Measurements from ENCODE around the gene EMB.
"Not testable (repeated sequence)": the region's sequence is repeated elsewhere in the genome, so short reads cannot be mapped to it uniquely, and the experiment has no call there.

Gene EMB

DNA sequence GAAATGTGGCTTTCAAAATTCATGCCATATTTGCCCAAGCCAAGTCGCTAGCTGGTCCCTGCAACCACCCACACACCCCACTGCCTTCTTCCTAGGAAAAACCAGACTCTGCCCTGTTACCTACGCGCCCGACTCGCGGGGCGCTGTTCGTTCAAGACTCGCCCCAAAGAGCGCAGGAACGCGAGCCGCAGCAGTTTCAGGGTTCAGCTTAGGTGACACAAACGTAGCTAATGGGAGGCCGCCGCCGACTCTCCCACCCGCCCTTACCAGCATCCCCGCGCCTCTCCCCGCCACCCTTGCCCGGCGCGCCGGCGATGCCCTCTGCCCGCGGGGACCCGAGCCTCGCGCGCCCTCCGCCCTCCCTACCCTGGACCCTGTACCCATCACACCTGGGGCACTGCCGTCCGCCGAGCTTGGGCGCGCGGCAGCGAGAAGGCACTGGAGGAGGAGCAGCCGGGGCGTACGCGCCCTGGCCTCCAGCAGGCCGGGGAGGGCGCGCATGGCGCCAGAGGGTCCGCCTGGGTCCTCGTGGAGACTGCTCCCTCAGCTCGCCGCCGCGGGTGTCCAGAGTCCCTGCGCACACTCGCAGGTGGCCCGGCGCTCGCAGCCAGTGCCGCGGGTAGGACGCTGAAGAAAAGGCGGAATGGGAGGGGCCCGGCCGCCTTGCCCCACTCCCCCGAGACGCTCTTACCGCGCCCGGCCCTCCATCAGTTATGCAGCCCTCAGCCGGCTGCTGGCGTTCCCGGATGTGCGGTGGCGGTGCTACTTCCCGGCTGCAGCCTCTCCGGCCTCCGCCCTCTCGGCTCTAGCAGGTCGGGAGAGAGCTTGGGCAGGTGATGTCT, at the start of gene EMB:
EMB (minus strand) TSS at position 638 of the 842 bp plus-strand sequence; CDS start at position 501, 137 bp downstream.
- DNase-seq (ENCODE audit: low read depth), result peak; percentile 71

DNA sequence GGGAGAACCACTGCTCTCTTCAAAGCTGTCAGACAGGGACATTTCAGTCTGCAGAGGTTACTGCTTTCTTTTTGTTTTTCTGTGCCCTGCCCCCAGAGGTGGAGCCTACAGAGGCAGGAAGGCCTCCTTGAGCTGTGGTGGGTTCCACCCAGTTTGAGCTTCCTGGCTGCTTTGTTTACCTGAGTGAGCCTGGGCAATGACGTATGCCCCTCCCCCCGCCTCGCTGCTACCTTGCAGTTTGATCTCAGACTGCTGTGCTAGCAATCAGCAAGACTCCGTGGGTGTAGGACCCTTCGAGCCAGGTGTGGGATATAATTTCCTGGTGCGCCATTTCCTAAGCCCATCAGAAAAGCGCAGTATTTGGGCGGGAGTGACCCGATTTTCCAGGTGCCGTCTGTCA, 48.4 kb upstream of the EMB start:
- not testable (repeated sequence) for DNase-seq (ENCODE audit: low read depth)

- DNase-seq (ENCODE audit: low read depth), result not testable (repeated sequence)
These were observed 37.7 kb upstream of the EMB start for GRCh38 chr5:50478790-50479189.

GRCh38 chr5:50476549-50476948, 35.5 kb upstream of the EMB start:
- DNase-seq (ENCODE audit: low read depth), result no peak

DNA sequence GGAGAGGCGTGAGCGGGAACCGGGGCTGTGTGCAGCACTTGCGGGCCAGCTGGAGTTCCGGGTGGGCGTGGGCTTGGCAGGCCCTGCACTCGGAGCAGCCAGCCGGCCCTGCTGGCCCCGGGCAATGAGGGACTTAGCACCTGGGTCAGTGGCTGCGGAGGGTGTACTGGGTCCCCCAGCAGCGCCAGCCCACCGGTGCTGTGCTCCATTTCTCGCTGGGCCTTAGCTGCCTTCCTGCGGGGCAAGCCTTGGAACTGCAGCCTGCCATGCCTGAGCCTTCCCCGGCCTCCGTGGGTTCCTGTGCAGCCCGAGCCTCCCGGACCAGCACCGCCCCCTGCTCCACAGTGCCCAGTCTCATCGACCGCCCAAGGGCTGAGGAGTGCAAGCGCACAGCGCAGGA, 23.9 kb upstream of the EMB start:
- not testable (repeated sequence) for DNase-seq (ENCODE audit: low read depth)

GRCh38 chr5:50463726-50464125, 22.6 kb upstream of the EMB start:
- DNase-seq (ENCODE audit: low read depth), result no peak

GRCh38 chr5:50463047-50463446, 22.0 kb upstream of the EMB start:
- no peak for DNase-seq (ENCODE audit: low read depth)

DNA sequence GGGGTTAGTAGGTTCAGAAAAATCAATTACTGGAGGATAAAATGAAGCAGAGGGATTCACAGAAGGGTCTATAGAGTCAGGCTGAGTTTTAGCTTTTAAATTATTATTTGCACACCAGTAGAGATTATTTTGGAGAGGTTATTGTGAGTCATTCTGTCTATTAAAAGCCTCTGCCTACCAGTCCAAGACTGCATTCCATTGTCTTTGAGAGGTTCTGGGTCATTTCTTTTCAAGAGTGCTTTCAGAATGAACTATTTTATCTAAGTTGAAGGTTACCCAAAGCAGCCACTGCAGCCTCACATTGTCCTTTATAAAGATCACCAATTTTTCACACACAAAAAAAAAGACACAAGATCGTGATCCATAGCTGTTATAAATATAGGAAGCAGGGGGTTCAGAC, 21.5 kb upstream of the EMB start:
- not testable (repeated sequence) for DNase-seq (ENCODE audit: low read depth)

DNA sequence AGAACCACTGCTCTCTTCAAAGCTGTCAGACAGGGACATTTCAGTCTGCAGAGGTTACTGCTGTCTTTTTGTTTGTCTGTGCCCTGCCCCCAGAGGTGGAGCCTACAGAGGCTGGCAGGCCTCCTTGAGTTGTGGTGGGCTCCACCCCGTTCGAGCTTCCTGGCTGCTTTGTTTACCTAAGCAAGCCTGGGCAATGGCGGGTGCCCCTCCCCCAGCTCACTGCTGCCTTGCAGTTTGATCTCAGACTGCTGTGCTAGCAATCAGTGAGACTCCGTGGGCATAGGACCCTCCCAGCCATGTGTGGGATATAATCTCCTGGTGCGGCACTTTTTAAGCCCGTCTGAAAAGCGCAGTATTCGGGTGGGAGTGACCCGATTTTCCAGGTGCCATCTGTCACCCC, 17.3 kb upstream of the EMB start:
- not testable (repeated sequence) for DNase-seq (ENCODE audit: low read depth)

DNA sequence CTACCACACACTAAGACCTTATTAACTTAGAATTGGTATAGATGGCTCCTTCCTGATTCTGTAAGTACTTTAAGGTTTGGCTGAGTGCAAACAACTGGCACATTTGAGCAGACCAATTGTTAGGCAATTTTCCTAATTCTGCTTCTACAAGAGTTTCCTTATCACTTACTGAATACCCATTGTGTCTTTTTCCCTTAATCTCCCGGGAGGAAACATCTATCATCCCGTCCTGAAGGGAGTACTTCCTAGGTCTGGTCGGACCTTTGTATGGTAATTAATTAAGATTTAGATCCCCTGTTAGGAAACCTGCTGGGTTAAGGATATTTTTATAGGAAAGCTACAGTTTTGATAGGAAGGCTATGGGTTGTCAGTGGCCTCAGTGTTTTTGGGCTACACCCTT, 8.2 kb upstream of the EMB start:
- DNase-seq (ENCODE audit: low read depth), result not testable (repeated sequence)

- no peak for DNase-seq (ENCODE audit: low read depth)
These were observed 6.9 kb upstream of the EMB start for GRCh38 chr5:50447941-50448340.

GRCh38 chr5:50447228-50447627, 6.1 kb upstream of the EMB start:
- no peak for DNase-seq (ENCODE audit: low read depth)

DNA sequence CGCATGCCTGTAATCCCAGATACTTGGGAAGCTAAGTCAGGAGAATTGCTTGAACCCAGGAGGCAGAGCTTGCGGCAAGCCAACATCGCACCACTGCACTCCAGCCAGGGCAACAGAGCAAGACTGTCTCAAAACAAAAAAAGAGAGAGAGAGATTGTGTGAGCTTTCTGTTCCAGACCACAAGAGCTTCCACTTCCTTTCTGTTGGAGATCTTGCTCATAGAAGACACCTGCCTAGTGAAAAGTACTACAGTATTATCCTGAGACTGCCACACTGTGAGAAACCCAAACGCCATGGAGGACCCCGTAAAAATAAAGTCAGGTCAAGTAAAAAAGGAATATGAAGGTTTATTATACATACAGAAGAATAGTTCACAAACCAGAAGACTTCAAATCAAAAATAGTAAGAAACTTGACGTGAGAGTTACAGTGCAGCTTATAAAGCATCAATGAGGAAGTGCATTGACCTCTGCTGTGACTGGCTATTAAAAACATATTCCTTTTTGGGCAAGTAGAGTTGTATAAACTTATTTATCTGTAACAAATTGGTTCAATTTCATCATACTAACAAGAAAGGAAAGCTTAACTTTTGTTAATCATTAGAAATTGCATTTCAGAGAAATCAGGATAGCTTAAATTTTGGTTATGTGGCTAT, 4.3 kb upstream of the EMB start:
- DNase-seq (ENCODE audit: low read depth), result no peak

DNA sequence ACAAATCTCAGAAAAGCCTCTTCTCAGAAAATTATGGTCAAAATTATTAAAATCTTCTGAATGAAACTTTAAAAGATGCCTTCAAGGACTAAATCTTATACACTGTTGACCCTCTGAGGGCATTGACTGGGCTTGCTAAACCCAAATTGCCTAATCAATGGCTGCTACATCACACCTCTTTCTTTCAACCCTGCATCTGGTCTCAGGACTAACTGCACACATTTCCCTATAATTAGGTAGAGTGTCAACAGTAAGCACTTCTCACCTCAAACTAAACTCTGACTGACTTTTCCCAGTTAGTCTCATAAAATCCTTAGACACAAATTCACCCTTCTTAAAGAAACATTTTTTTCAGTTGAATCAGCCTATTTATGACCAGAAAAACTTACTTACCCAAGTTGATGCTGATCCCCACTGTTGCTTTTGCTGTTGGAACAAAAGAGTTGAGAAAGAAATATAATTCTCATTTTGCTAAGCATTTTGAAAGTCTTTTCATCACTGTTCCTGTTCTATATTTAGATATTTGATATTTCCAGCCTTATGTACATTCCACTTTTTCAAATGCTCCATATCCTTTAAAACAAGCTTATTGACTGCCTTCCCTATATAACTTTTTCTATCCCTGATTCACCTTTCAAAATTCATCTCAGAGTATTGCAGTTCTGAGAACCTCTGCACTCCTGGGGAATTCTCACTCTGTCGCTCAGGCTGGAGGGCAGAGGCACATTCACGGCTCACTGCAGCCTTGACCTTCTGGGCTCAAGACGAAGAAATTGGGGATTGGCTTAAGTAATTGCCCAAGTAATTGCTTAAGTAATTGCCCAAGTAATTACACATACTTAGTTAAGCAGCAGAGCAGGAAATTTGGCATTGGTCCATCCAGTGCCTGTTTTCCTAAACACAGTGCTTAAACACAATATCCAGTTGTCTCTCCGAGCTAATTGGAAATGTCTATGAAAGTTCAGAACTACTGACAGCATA, 1.8 kb upstream of the EMB start:
- DNase-seq (ENCODE audit: low read depth), result not testable (repeated sequence)

GRCh38 chr5:50441493-50441955, 436 bp upstream of the EMB start:
- no peak for DNase-seq (ENCODE audit: low read depth)

DNA sequence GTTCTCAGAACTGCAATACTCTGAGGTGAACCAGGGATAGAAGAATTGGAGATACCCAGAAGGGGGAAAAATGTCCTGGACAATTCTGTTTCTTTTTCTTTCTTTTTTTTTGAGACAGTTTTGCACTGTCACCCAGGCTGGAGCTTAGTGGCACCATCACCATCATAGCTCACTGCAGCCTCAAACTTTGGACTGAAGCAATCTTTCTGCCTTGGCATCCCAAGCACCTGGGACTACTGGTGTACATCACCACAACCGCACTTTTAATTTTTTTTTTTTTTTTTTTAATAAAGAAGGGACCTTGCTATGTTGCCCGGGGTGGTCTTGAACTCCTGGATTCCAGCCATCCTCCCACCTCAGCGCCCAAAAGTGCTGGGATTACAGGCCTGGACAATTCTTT, 1.9 kb downstream of the EMB start:
- DNase-seq (ENCODE audit: low read depth), result no peak

- not testable (repeated sequence) for DNase-seq (ENCODE audit: low read depth)
These were observed 3.0 kb downstream of the EMB start for GRCh38 chr5:50438060-50438459.

- no peak for DNase-seq (ENCODE audit: low read depth)
These were observed 5.9 kb downstream of the EMB start for GRCh38 chr5:50435168-50435567.

DNA sequence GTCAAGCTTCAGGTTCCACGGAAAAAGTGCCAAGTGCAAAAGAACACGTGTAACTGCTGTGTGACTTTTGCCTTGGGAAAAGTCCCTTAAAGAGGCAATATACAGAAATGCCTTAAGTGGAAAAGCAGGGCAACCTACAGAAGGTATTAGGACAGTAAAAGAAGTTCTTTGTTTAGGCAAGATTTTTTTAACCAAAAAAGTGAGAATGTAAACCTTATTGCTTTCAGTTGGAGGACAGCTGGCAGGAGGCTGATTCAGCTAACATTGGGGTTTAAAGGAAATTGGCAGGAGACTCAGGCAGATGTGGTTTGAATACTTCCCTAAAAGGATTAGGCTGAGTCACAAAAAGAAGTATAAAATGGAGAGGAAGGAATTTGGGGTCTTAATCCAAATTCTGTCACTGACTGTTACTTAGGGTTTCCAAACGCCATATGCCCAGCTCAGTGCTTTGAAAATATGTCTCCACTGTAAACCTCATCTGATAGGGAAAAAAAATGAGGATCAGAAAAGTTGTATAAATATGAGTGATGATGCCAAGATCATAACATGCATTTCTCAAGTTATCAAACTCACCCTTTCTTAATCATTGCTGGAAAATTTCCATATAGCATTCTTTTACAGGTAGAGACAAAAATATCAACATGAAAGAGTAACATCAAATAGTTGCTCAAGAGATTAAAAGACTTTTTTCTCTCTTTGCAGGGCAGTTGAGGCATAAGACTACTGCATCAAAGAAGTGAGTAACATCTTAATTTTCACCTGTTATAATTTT, 9.8 kb downstream of the EMB start:
- DNase-seq (ENCODE audit: low read depth), result not testable (repeated sequence)

DNA sequence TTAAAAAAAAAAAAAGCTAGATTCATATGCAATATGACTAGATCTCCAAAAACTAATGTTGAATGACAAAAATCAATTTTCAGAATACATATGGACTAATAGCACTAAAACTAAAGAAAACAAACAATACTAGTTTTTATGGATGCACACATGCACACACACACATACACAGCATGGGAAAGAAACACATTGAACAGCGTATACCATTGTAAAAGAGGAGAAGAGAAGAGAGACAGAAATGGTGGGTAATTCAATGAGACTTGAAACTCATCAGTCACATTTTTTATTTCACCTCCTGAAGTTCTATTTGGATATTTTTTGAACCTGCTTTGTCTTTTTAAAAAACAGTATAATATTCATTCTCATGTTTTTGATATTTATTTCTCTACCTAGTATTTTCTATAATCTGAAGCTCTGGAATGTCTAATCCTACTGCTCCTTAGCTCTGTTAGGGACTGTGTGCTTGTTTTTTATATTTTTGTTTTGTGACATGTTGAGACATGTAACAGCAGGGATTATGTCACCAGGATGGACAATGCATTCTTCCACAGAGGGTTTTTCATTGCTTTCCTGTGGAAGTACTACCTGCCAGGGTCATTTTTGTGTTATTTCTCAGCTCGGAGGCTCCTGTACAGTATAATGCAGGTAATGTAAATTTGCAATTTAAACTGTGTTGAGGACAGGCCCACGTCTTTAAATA, 17.8 kb downstream of the EMB start:
- not testable (repeated sequence) for DNase-seq (ENCODE audit: low read depth)

All from activated T-helper 9 cell treated with anti-CD3 and anti-CD28 coated beads, Interleukin-2, amount 50 U/mL, for 16 hours (primary cell).